Effector memory CD4-positive, alpha-beta T cell (primary cell): ENCODE data around the gene DPYSL4.

Experiments used
- DNase-seq, 3 donors: peaks; one replicate each; pipeline ENCODE4 v3.0.0-alpha.2; 2020
- H3K27ac ChIP-seq: 2 replicates; pipeline ENCODE4 v1.7.0; 2013; ENCODE audit warnings: mild to moderate bottlenecking, low read length, moderate library complexity; ENCODE audit not compliant: insufficient read depth, poor library complexity, severe bottlenecking
- H3K27me3 ChIP-seq: replicated peaks from 2 replicates; pipeline ENCODE4 v1.7.0; 2013; ENCODE audit warnings: mild to moderate bottlenecking, low read length; ENCODE audit not compliant: insufficient read depth, control insufficient read depth, poor library complexity, severe bottlenecking
- H3K36me3 ChIP-seq: 2 replicates; pipeline ENCODE4 v1.7.0; 2013; ENCODE audit warnings: mild to moderate bottlenecking, low read length, moderate library complexity; ENCODE audit not compliant: control insufficient read depth, insufficient read depth
- H3K4me1 ChIP-seq: 2 replicates; pipeline ENCODE4 v1.7.0; 2013; ENCODE audit warnings: low read length, mild to moderate bottlenecking; ENCODE audit not compliant: control insufficient read depth, insufficient read depth, poor library complexity, severe bottlenecking
- H3K4me3 ChIP-seq: 2 replicates; pipeline ENCODE4 v1.7.0; 2013; ENCODE audit warnings: low read length, low read depth, mild to moderate bottlenecking; ENCODE audit not compliant: insufficient read depth, poor library complexity, severe bottlenecking
- H3K9me3 ChIP-seq: 2 replicates; pipeline ENCODE4 v1.7.0; 2013; ENCODE audit warnings: mild to moderate bottlenecking, low read length, moderate library complexity; ENCODE audit not compliant: control insufficient read depth

DPYSL4 gene

GRCh38 chr10:132250481-132251475, 64.0 kb downstream of the DPYSL4 start:
- H3K36me3 ChIP-seq = no peaks in the 10 kb centered on the region
- no peak overlapping the region for H3K4me3 ChIP-seq
- H3K27ac ChIP-seq = no peak overlapping the region
- DNase-seq = no peak
- H3K4me1 ChIP-seq = no peaks in the 10 kb centered on the region
- no peaks in the 10 kb centered on the region for H3K27me3 ChIP-seq
- no peaks in the 10 kb centered on the region for H3K9me3 ChIP-seq

GRCh38 chr10:132251928-132252327, 65.2 kb downstream of the DPYSL4 start:
- DNase-seq = no peak
- Histone ChIP-seq H3K27ac (no peak overlapping the region), H3K4me1 (no peaks in the 10 kb centered on the region), H3K36me3 (no peaks in the 10 kb centered on the region), H3K9me3 (no peaks in the 10 kb centered on the region), H3K27me3 (no peaks in the 10 kb centered on the region), H3K4me3 (no peak overlapping the region)

DNA sequence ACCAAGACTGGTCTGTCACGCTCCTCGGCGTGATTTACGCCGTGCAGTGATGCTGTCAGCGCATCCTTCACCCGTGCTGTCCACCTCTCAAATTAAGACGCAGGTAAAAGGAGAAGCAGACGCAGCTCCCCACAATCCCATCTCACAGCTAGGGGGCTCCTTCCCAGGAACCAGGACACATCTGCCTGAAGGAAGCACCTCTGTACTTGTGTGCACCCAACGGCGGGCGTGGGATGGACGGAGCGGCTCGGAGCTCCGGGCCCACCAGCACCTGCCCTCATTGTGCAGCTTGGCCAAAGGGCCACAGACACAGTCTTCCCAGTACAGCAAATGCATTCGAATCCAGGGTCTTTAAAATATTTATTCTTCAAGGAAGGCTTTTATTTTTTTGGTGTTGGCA, 65.7 kb downstream of the DPYSL4 start:
- Histone ChIP-seq H3K36me3 (no peaks in the 10 kb centered on the region), H3K4me3 (no peak overlapping the region), H3K9me3 (no peaks in the 10 kb centered on the region), H3K4me1 (no peaks in the 10 kb centered on the region), H3K27me3 (no peaks in the 10 kb centered on the region), H3K27ac (no peak overlapping the region)
- DNase-seq = no peak

GRCh38 chr10:132253092-132253687, 66.4 kb downstream of the DPYSL4 start:
- Histone ChIP-seq H3K27ac (no peak overlapping the region), H3K9me3 (no peaks in the 10 kb centered on the region), H3K4me1 (no peaks in the 10 kb centered on the region)

GRCh38 chr10:132254841-132255240, 68.1 kb downstream of the DPYSL4 start:
- no peaks in the 10 kb centered on the region for H3K9me3 ChIP-seq
- H3K4me1 ChIP-seq = no peaks in the 10 kb centered on the region
- H3K36me3 ChIP-seq = no peaks in the 10 kb centered on the region
- no peak for DNase-seq
- H3K27me3 ChIP-seq = no peaks in the 10 kb centered on the region
- no peak overlapping the region for H3K4me3 ChIP-seq
- H3K27ac ChIP-seq = no peak overlapping the region

More at GRCh38 chr10:132253092-132253687, 66.4 kb downstream of the DPYSL4 start:
- no peak for DNase-seq
- no peaks in the 10 kb centered on the region for H3K27me3 ChIP-seq
- no peaks in the 10 kb centered on the region for H3K36me3 ChIP-seq
- H3K4me3 ChIP-seq = no peak overlapping the region
